Fibroblast of villous mesenchyme (primary cell): ENCODE measurements around the gene THSD4. TPM values are rescaled to one million over a fixed set of nuclear protein-coding genes. Genes with fewer than 3 reads are reported as not detected.

Experiments used
- DNase-seq: peaks from one replicate; pipeline ENCODE4 v3.0.0-alpha.2; 2010; ENCODE audit warnings: low read depth
- H3K4me3 ChIP-seq: 2 replicates; pipeline ENCODE4 v1.5.1; 2011; ENCODE audit warnings: low read depth, mild to moderate bottlenecking, low read length
- CTCF ChIP-seq: IDR thresholded peaks from 2 replicates; pipeline ENCODE4 v1.5.1; 2012; ENCODE audit warnings: low read depth, mild to moderate bottlenecking, low read length; ENCODE audit not compliant: insufficient read depth
- total RNA-seq: library from RNA; depleted of rRNA; stranded (reverse); fragments of >200 nt; gene quantifications from 2 replicates; pipeline ENCODE4 v1.2.3, GENCODE V29; 2012

THSD4 gene
- total RNA-seq, 1 donor = 76.4 TPM

GRCh38 chr15:71573599-71573998 lies 458.3 kb downstream of the THSD4 start:
- no peak for TF ChIP-seq CTCF
- DNase-seq = no peak
- no peak overlapping the region for H3K4me3 ChIP-seq

GRCh38 chr15:71575474-71576045 lies 460.3 kb downstream of the THSD4 start:
- no peak overlapping the region for H3K4me3 ChIP-seq
- DNase-seq = no peak
- TF ChIP-seq CTCF = peak; percentile 68

- TF ChIP-seq CTCF = no peak
- DNase-seq = no peak
- H3K4me3 ChIP-seq = no peak overlapping the region
Measured at GRCh38 chr15:71577071-71577470, 461.8 kb downstream of the THSD4 start.

GRCh38 chr15:71581398-71581930 lies 466.2 kb downstream of the THSD4 start:
- H3K4me3 ChIP-seq = no peak overlapping the region
- no peak for TF ChIP-seq CTCF

GRCh38 chr15:71585159-71585558 lies 469.9 kb downstream of the THSD4 start:
- H3K4me3 ChIP-seq = no peak overlapping the region
- no peak for TF ChIP-seq CTCF
- no peak for DNase-seq

More at GRCh38 chr15:71581398-71581930, 466.2 kb downstream of the THSD4 start:
- peak; percentile 66 for DNase-seq

GRCh38 chr15:71586463-71586862 lies 471.2 kb downstream of the THSD4 start:
- no peak overlapping the region for H3K4me3 ChIP-seq
- no peak for TF ChIP-seq CTCF
- no peak for DNase-seq

- H3K4me3 ChIP-seq = no peak overlapping the region
- DNase-seq = peak; percentile 90
- no peak for TF ChIP-seq CTCF
Measured at GRCh38 chr15:71588746-71589145, 473.5 kb downstream of the THSD4 start.
